Endothelial cell of umbilical vein (primary cell): ENCODE results near the gene SLC15A1. TPM values are rescaled to one million over a fixed set of nuclear protein-coding genes. Genes with fewer than 3 reads are reported as not detected.

ENCODE experiments used
- BruUV-seq: library from RNA; stranded (reverse); fragments of 400-500 nt; replicated peaks from 2 replicates; lab custom pipeline; 2021; lab: Mats Ljungman, UMichigan
- CTCF ChIA-PET: fragments of 300-600, 350-600 bp; sonication (Branson Sonifier 250); formaldehyde crosslinking; loops from one replicate; lab custom pipeline; 2021; ENCODE audit warnings: antibody characterized with exemption, inconsistent platforms; lab: Charles Lee
- POLR2A ChIA-PET: fragments of 300-600, 350-600 bp; sonication (Branson Sonifier 250); formaldehyde crosslinking; loops from one replicate; lab custom pipeline; 2021; ENCODE audit warnings: antibody characterized with exemption, inconsistent platforms; lab: Charles Lee
- DNase-seq: peaks from one replicate; pipeline ENCODE4 v3.0.0-alpha.2; 2011; ENCODE audit warnings: low read depth, low spot score
- FAIRE-seq: peaks from 2 replicates; lab custom pipeline; 2011; peaks lifted over from hg19 to GRCh38; lab: Jason Lieb, UNC
- H2AFZ ChIP-seq: 2 replicates; pipeline ENCODE4 v1.6.0; 2012; ENCODE audit warnings: low read depth, low read length, control low read depth, inconsistent platforms
- H3K27ac ChIP-seq: 2 replicates; pipeline ENCODE4 v1.5.1; 2011; ENCODE audit warnings: low read depth, mild to moderate bottlenecking, control low read depth, low read length, moderate library complexity; ENCODE audit not compliant: insufficient read depth
- H3K27me3 ChIP-seq, 2 experiments: 2 replicates each; pipeline versions ENCODE4 v1.6.0 to v1.6.1; 2011; ENCODE audit warnings: low read length in 2 of 2, mixed read lengths in 1 of 2; ENCODE audit not compliant: control insufficient read depth in 2 of 2, insufficient read depth in 2 of 2
- H3K36me3 ChIP-seq, 2 experiments: 2 replicates in 1 of 2; 3 replicates in 1 of 2; pipeline ENCODE4 v1.5.1; 2011; ENCODE audit warnings: low read length in 2 of 2, mild to moderate bottlenecking in 1 of 2, moderate library complexity in 1 of 2; ENCODE audit not compliant: control insufficient read depth in 2 of 2, insufficient read depth in 2 of 2; ENCODE audit errors: extremely low read depth in 1 of 2
- H3K4me1 ChIP-seq: 3 replicates; pipeline ENCODE4 v1.5.1; 2011; ENCODE audit warnings: mild to moderate bottlenecking, low read length; ENCODE audit not compliant: control insufficient read depth, insufficient read depth; ENCODE audit errors: extremely low read depth
- H3K4me2 ChIP-seq: 2 replicates; pipeline ENCODE4 v1.6.1; 2011; ENCODE audit warnings: low read length, control low read depth, mixed read lengths; ENCODE audit not compliant: insufficient read depth
- H3K4me3 ChIP-seq, 3 experiments: fragments of 200-600 bp in 1 of 3; sonication (generic), shearing (Covaris generic) in 1 of 3; replicated peaks in 1 of 3; 2 replicates each; pipeline ENCODE4 v1.5.1; 2011 to 2016; ENCODE audit warnings: control low read depth in 3 of 3, low read length in 3 of 3, mild to moderate bottlenecking in 2 of 3, inconsistent platforms in 1 of 3, low read depth in 1 of 3, moderate library complexity in 1 of 3; ENCODE audit not compliant: insufficient read depth in 1 of 3
- H3K79me2 ChIP-seq: 2 replicates; pipeline ENCODE4 v1.6.0; 2012; ENCODE audit warnings: low read length, inconsistent platforms; ENCODE audit not compliant: control insufficient read depth, insufficient read depth
- H3K9ac ChIP-seq: replicated peaks from 2 replicates; pipeline ENCODE3; 2011; ENCODE audit warnings: low read length, control low read depth; ENCODE audit not compliant: insufficient read depth; ENCODE audit errors: extremely low read depth
- H3K9me1 ChIP-seq: replicated peaks from 3 replicates; pipeline ENCODE4 v1.6.0; 2011; ENCODE audit warnings: mild to moderate bottlenecking, low read length; ENCODE audit not compliant: control insufficient read depth, insufficient read depth; ENCODE audit errors: extremely low read depth
- H3K9me3 ChIP-seq: replicated peaks from 2 replicates; pipeline ENCODE4 v1.5.1; 2012; ENCODE audit warnings: low read length, inconsistent platforms; ENCODE audit not compliant: control insufficient read depth, insufficient read depth
- H4K20me1 ChIP-seq: replicated peaks from 2 replicates; pipeline ENCODE3; 2011; ENCODE audit warnings: mild to moderate bottlenecking, low read length; ENCODE audit not compliant: control insufficient read depth, insufficient read depth; ENCODE audit errors: extremely low read depth
- CTCF ChIP-seq, 2 donors: IDR thresholded peaks; 1 replicate in 1 of 2; 2 replicates in 1 of 2; pipeline ENCODE4 v1.5.1; 2011; ENCODE audit warnings: low read length in 2 of 2, mild to moderate bottlenecking in 2 of 2, moderate library complexity in 2 of 2, control low read depth in 1 of 2, inconsistent platforms in 1 of 2, low read depth in 1 of 2; ENCODE audit not compliant: insufficient read depth in 1 of 2; ENCODE audit errors: extremely low read depth in 1 of 2
- EZH2 ChIP-seq: IDR thresholded peaks from 2 replicates; pipeline ENCODE4 v1.6.1; 2012; ENCODE audit warnings: borderline replicate concordance, low read depth, mild to moderate bottlenecking, moderate library complexity, low read length, inconsistent platforms; ENCODE audit not compliant: severe bottlenecking
- FOS ChIP-seq: IDR thresholded peaks from 2 replicates; pipeline ENCODE4 v1.6.1; 2011; ENCODE audit warnings: mild to moderate bottlenecking, low read length, moderate library complexity, borderline replicate concordance; ENCODE audit not compliant: insufficient read depth
- GATA2 ChIP-seq: IDR thresholded peaks from 2 replicates; pipeline ENCODE4 v1.7.0; 2011; ENCODE audit warnings: low read depth, mild to moderate bottlenecking, moderate library complexity, mixed read lengths, low read length; ENCODE audit not compliant: insufficient read length, insufficient read depth
- JUN ChIP-seq: IDR thresholded peaks from 2 replicates; pipeline ENCODE4 v1.6.1; 2011; ENCODE audit warnings: borderline replicate concordance, low read depth; ENCODE audit not compliant: insufficient read length, insufficient read depth
- MAX ChIP-seq: IDR thresholded peaks from 2 replicates; pipeline ENCODE4 v1.6.1; 2011; ENCODE audit not compliant: insufficient read depth, insufficient read length
- MYC ChIP-seq: IDR thresholded peaks from one replicate; pipeline ENCODE4 v1.6.1; 2011; ENCODE audit warnings: mild to moderate bottlenecking, low read depth, low read length
- POLR2A ChIP-seq: IDR thresholded peaks from 2 replicates; pipeline ENCODE4 v1.6.1; 2012; ENCODE audit warnings: low read depth, mild to moderate bottlenecking, control low read depth, low read length
- POLR2AphosphoS5 ChIP-seq: IDR thresholded peaks from 2 replicates; pipeline ENCODE4 v1.6.1; 2012; ENCODE audit warnings: low read depth, mild to moderate bottlenecking, control low read depth, low read length, moderate library complexity; ENCODE audit not compliant: insufficient read depth
- dilution Hi-C: fragments of 300-500 bp; cut with MboI; formaldehyde crosslinking; loops from one replicate; pipeline ENCODE4 v1.15.0; 2019; ENCODE audit warnings: low sequenced_read_pairs; ENCODE audit not compliant: extremely low pct_ligation_motif_present
- intact Hi-C: fragments of 100-400 bp; cut with micrococcal nuclease; formaldehyde crosslinking; loops from one replicate; pipeline ENCODE4 v1.10.0; 2022
- polyA plus RNA-seq, 4 experiments: library from polyadenylated mRNA; depleted of rRNA in 3 of 4; stranded (reverse) in 3 of 4; unstranded in 1 of 4; fragments of >200 nt; gene quantifications; 2 replicates each; pipeline versions ENCODE4 v1.2.1 to v1.2.3, GENCODE V29; 2011 to 2012; ENCODE audit warnings: missing spikeins in 1 of 4
- total RNA-seq: library from RNA; stranded (reverse); gene quantifications from 2 replicates; pipeline ENCODE4 v1.2.3, GENCODE V29; 2021

Gene SLC15A1
- total and polyA plus RNA-seq, 2 donors (not counting 3 experiments of a cell fraction or from before 2014, with no cell fraction given) = not detected

- TF ChIP-seq FOS (no peak), JUN (no peak), POLR2A (no peak), GATA2 (no peak), MAX (no peak), CTCF (IDR thresholded peaks at IDR 0.05; ENCODE audit: extremely low read depth in 1 of 2, insufficient read depth in 1 of 2, low read depth in 1 of 2, low read length in 2 of 2) (no peak), MYC (no peak), EZH2 (no peak), POLR2AphosphoS5 (no peak)
- FAIRE-seq (no peak), DNase-seq (no peak)
- Histone ChIP-seq H3K36me3 (no peaks in the 10 kb centered on the region), H2AFZ (no peak overlapping the region), H3K9me3 (no peaks in the 10 kb centered on the region), H3K27me3 (peaks cover 4 to 5% of the 10 kb centered on the region in 2 experiments), H3K79me2 (no peaks in the 10 kb centered on the region), H3K9ac (no peak overlapping the region), H3K4me2 (no peak overlapping the region), H4K20me1 (no peaks in the 10 kb centered on the region), H3K4me3 (no peak overlapping the region), H3K27ac (no peak overlapping the region), H3K4me1 (no peaks in the 10 kb centered on the region), H3K9me1 (no peaks in the 10 kb centered on the region)
- intact Hi-C loops = loop anchor here (5.0 kb wide), 1 partner anchor 74 kb away; the partner anchor contains the start of gene STK24
- ChIA-PET POLR2A (no interaction called here), CTCF (interaction anchor here (0.7 to 8.1 kb wide), 10 partner anchors 11 to 618 kb away, joined by 3 to 150 read pairs (median 20); no protein-coding TSS in a partner anchor)
- no TSS peak for BruUV-seq
- dilution Hi-C loops = loop anchor here (25.0 kb wide), 1 partner anchor 214 kb away; no protein-coding TSS in a partner anchor
Observed at GRCh38 chr13:98651744-98652143, 100.7 kb downstream of the SLC15A1 start.
